HCT116 (cell line): ENCODE data around the gene VPS25. TPM values are rescaled to one million over a fixed set of nuclear protein-coding genes. Genes with fewer than 3 reads are reported as not detected.

Experiments
- ATAC-seq: fragments of 200-7000 bp; cut with Tn5 transposase; 2 replicates; pipeline ENCODE4 v1.9.1; 2020; ENCODE audit warnings: mild to moderate bottlenecking, moderate library complexity
- BruUV-seq: library from RNA; stranded (reverse); fragments of 400-500 nt; replicated peaks from 2 replicates; lab custom pipeline; 2021; lab: Mats Ljungman, UMichigan
- CTCF ChIA-PET: fragments of 300-600 bp; sonication (Branson Sonifier 250); formaldehyde crosslinking; loops from one replicate; lab custom pipeline; 2021; ENCODE audit warnings: antibody characterized with exemption; lab: Charles Lee
- POLR2A ChIA-PET: fragments of 300-600, 350-600 bp; sonication (Branson Sonifier 250); formaldehyde crosslinking; loops from one replicate; lab custom pipeline; 2021; ENCODE audit warnings: antibody characterized with exemption; lab: Charles Lee
- RAD21 ChIA-PET, 2 experiments: fragments of 300-600 bp; sonication (Branson Sonifier 250); formaldehyde crosslinking; loops; one replicate each; lab custom pipeline; 2023; ENCODE audit warnings: low total read pairs in 2 of 2; ENCODE audit not compliant: uncharacterized antibody in 2 of 2, unreplicated experiment in 2 of 2, low non-redundant PET in 1 of 2; lab: Charles Lee
- DNase-seq: peaks from one replicate; pipeline ENCODE4 v3.0.0-alpha.2; 2010; ENCODE audit warnings: low read depth, low spot score
- H2AFZ ChIP-seq: fragments of 200-600 bp; shearing (Covaris generic), sonication (generic); 2 replicates; pipeline ENCODE4 v1.6.1; 2017; ENCODE audit warnings: low read depth, mixed run types, mixed read lengths, antibody characterized with exemption, low read length; ENCODE audit not compliant: poor library complexity, severe bottlenecking
- H3K27ac ChIP-seq: 2 replicates; pipeline ENCODE4 v1.5.1; 2012; ENCODE audit warnings: low read depth, low read length
- H3K27me3 ChIP-seq: fragments of 200-600 bp; sonication (generic); 2 replicates; pipeline ENCODE4 v1.6.1; 2016; ENCODE audit warnings: mixed run types, low read length, mixed read lengths; ENCODE audit not compliant: insufficient read depth
- H3K36me3 ChIP-seq, 2 experiments: fragments of 200-500 bp in 1 of 2; fragments of 200-600 bp in 1 of 2; sonication (Bioruptor generic) in 1 of 2; sonication (generic) in 1 of 2; 2 replicates each; pipeline versions ENCODE4 v1.5.1 to v1.6.1; 2014 to 2016; ENCODE audit warnings: low read length in 2 of 2, inconsistent platforms in 1 of 2, mixed read lengths in 1 of 2, mixed run types in 1 of 2; ENCODE audit not compliant: insufficient read depth in 2 of 2, control insufficient read depth in 1 of 2
- H3K4me1 ChIP-seq, 2 experiments: fragments of 200-600 bp in 1 of 2; sonication (generic) in 1 of 2; 2 replicates each; pipeline versions ENCODE4 v1.5.1 to v1.6.1; 2012 to 2017; ENCODE audit warnings: low read length in 2 of 2, inconsistent platforms in 1 of 2, mild to moderate bottlenecking in 1 of 2, mixed read lengths in 1 of 2, mixed run types in 1 of 2, moderate library complexity in 1 of 2; ENCODE audit not compliant: insufficient read depth in 2 of 2, control insufficient read depth in 1 of 2
- H3K4me2 ChIP-seq: fragments of 200-600 bp; sonication (generic); 2 replicates; pipeline ENCODE4 v1.6.1; 2017; ENCODE audit warnings: mixed run types, low read length, mixed read lengths
- H3K4me3 ChIP-seq, 2 experiments: fragments of 200-600 bp in 1 of 2; sonication (generic) in 1 of 2; replicated peaks in 1 of 2; 2 replicates each; pipeline ENCODE4 v1.5.1; 2011 to 2016; ENCODE audit warnings: low read length in 2 of 2, control low read depth in 1 of 2, low read depth in 1 of 2, mild to moderate bottlenecking in 1 of 2, mixed read lengths in 1 of 2, mixed run types in 1 of 2
- H3K79me2 ChIP-seq: fragments of 200-600 bp; sonication (generic); 2 replicates; pipeline ENCODE4 v1.6.1; 2017; ENCODE audit warnings: mild to moderate bottlenecking, mixed run types, low read length, moderate library complexity, mixed read lengths; ENCODE audit not compliant: insufficient read depth
- H3K9ac ChIP-seq: fragments of 200-600 bp; sonication (generic); 2 replicates; pipeline ENCODE4 v1.6.1; 2016; ENCODE audit warnings: low read length, mixed read lengths
- H3K9me2 ChIP-seq: fragments of 200-600 bp; sonication (generic), shearing (Covaris generic); 2 replicates; pipeline ENCODE4 v1.6.1; 2017; ENCODE audit warnings: mixed run types, mild to moderate bottlenecking, moderate library complexity; ENCODE audit not compliant: insufficient read depth
- H3K9me3 ChIP-seq, 2 experiments: fragments of 200-500 bp in 1 of 2; fragments of 200-600 bp in 1 of 2; sonication (Bioruptor generic) in 1 of 2; sonication (generic) in 1 of 2; 2 replicates each; pipeline ENCODE4 v1.6.1; 2014 to 2017; ENCODE audit warnings: low read length in 2 of 2, mixed read lengths in 2 of 2, inconsistent platforms in 1 of 2, low read depth in 1 of 2, mild to moderate bottlenecking in 1 of 2, mixed run types in 1 of 2, moderate library complexity in 1 of 2; ENCODE audit not compliant: control insufficient read depth in 1 of 2, insufficient read depth in 1 of 2
- H4K20me1 ChIP-seq: fragments of 200-600 bp; sonication (generic), shearing (Covaris generic); 2 replicates; pipeline ENCODE4 v1.6.1; 2017; ENCODE audit warnings: mixed run types, mild to moderate bottlenecking, moderate library complexity; ENCODE audit not compliant: insufficient read depth
- ATF3 ChIP-seq: IDR thresholded peaks from 2 replicates; pipeline ENCODE4 v1.6.1; 2012
- CEBPB ChIP-seq: IDR thresholded peaks from 2 replicates; pipeline ENCODE4 v1.6.1; 2012; ENCODE audit warnings: low read depth
- EZH2phosphoT487 ChIP-seq: fragments of 200-600 bp; IDR thresholded peaks from 2 replicates; pipeline ENCODE4 v1.6.1; 2018; ENCODE audit warnings: antibody characterized with exemption, borderline replicate concordance
- MAX ChIP-seq: IDR thresholded peaks from 2 replicates; pipeline ENCODE4 v1.6.1; 2012
- POLR2AphosphoS5 ChIP-seq: IDR thresholded peaks from 2 replicates; pipeline ENCODE4 v1.6.1; 2011; ENCODE audit warnings: mild to moderate bottlenecking, low read depth, low read length, moderate library complexity
- RAD21 ChIP-seq: IDR thresholded peaks from 2 replicates; pipeline ENCODE4 v1.6.1; 2012; ENCODE audit warnings: low read depth, mild to moderate bottlenecking
- REST ChIP-seq: IDR thresholded peaks from 2 replicates; pipeline ENCODE4 v1.6.1; 2012; ENCODE audit warnings: low read depth
- SP1 ChIP-seq: IDR thresholded peaks from 2 replicates; pipeline ENCODE4 v1.6.1; 2012; ENCODE audit warnings: low read depth
- SRF ChIP-seq: IDR thresholded peaks from 2 replicates; pipeline ENCODE4 v1.6.1; 2012; ENCODE audit warnings: low read depth
- TCF7L2 ChIP-seq: IDR thresholded peaks from 2 replicates; pipeline ENCODE4 v1.7.0; 2011; ENCODE audit warnings: borderline replicate concordance, inconsistent platforms; ENCODE audit not compliant: insufficient read depth, insufficient read length; ENCODE audit errors: extremely low read depth
- YY1 ChIP-seq: IDR thresholded peaks from 2 replicates; pipeline ENCODE4 v1.6.1; 2011; ENCODE audit warnings: low read length, low read depth, moderate library complexity, mild to moderate bottlenecking; ENCODE audit not compliant: insufficient replicate concordance; ENCODE audit errors: extremely low read depth
- ZBTB33 ChIP-seq: IDR thresholded peaks from 2 replicates; pipeline ENCODE4 v1.6.1; 2011; ENCODE audit warnings: mild to moderate bottlenecking, low read length, moderate library complexity; ENCODE audit not compliant: insufficient replicate concordance; ENCODE audit errors: extremely low read depth
- ZFX ChIP-seq: fragments of 450-650 bp; IDR thresholded peaks from 2 replicates; pipeline ENCODE4 v1.6.1; 2017
- ZNF274 ChIP-seq: fragments of 200-500 bp; sonication (Bioruptor generic); IDR thresholded peaks from 2 replicates; pipeline ENCODE4 v1.6.1; 2014; ENCODE audit warnings: mild to moderate bottlenecking, low read depth, low read length, inconsistent platforms
- intact Hi-C: fragments of 100-400 bp; cut with micrococcal nuclease; formaldehyde crosslinking; loops from 2 replicates; pipeline ENCODE4 v1.10.0; 2022
- total RNA-seq: library from RNA; stranded (reverse); gene quantifications from one replicate; pipeline ENCODE4 v1.2.1, GENCODE V29; 2021; ENCODE audit not compliant: unreplicated experiment

The VPS25 gene
- total RNA-seq, 1 experiment from 2014 or later = 57.0 TPM

- Histone ChIP-seq H3K27ac (no peak overlapping the region), H3K9ac (no peak overlapping the region), H2AFZ (no peak overlapping the region), H3K9me3 (no peaks in the 10 kb centered on the region), H3K4me2 (no peak overlapping the region), H3K36me3 (no peaks in the 10 kb centered on the region), H3K4me3 (no peak overlapping the region), H3K27me3 (no peaks in the 10 kb centered on the region)
- ChIA-PET RAD21 (no interaction called here), POLR2A (no interaction called here)
- ATAC-seq (no peak), DNase-seq (no peak)
- BruUV-seq = no TSS peak
- TF ChIP-seq ATF3 (no peak), ZNF274 (no peak), YY1 (no peak), TCF7L2 (no peak), CEBPB (no peak), ZFX (no peak), POLR2AphosphoS5 (no peak), EZH2phosphoT487 (no peak), ZBTB33 (no peak), REST (no peak), MAX (no peak), SRF (no peak), SP1 (no peak), RAD21 (no peak)
- TF ChIP-seq, all 23 proteins: peak for 0
- intact Hi-C loops = no loop called here
- H3K9me2 ChIP-seq = no peaks in the 10 kb centered on the region
- CTCF ChIA-PET = no interaction called here
- H3K79me2 ChIP-seq = peaks cover 16% of the 10 kb centered on the region
- peaks cover 7 to 24% of the 10 kb centered on the region in 2 experiments; a peak in 2 of 4 replicates for H3K4me1 ChIP-seq
- no peaks in the 10 kb centered on the region for H4K20me1 ChIP-seq
These were observed 54.2 kb downstream of the VPS25 start for GRCh38 chr17:42827472-42827871.
